Measurements from ENCODE around the gene PRTG.
A peak's percentile ranks its signal among the peaks of the same experiment; 100 is the strongest.

The PRTG gene

GRCh38 chr15:55654561-55655031 is 88.4 kb downstream of the PRTG start:
- peaks cover 19% of the 10 kb centered on the region for H3K36me3 ChIP-seq (ENCODE audit: control insufficient read depth, insufficient read depth, low read length)
- no peak overlapping the region for H3K27ac ChIP-seq (ENCODE audit: insufficient read depth, low read depth, low read length, poor library complexity, severe bottlenecking)
- 91 to 93% methylated on average over 4 of the region's 4 CpGs for WGBS, 2 experiments
- no peaks in the 10 kb centered on the region for H3K27me3 ChIP-seq (ENCODE audit: control insufficient read depth, insufficient read depth, low read length, poor library complexity, severe bottlenecking)
- no peak overlapping the region for H3K4me3 ChIP-seq (ENCODE audit: insufficient read depth, low read depth, low read length)
- H3K9me3 ChIP-seq (ENCODE audit: control insufficient read depth, low read length) = no peaks in the 10 kb centered on the region
- peaks cover 40% of the 10 kb centered on the region for H3K4me1 ChIP-seq (ENCODE audit: control insufficient read depth, insufficient read depth, low read length)

GRCh38 chr15:55652909-55653495 is 90.0 kb downstream of the PRTG start:
- WGBS, 2 experiments = 74 to 81% methylated on average over 2 of the region's 3 CpGs
- no peak overlapping the region for H3K4me3 ChIP-seq (ENCODE audit: insufficient read depth, low read depth, low read length)

GRCh38 chr15:55652359-55652758 is 90.6 kb downstream of the PRTG start:
- H3K4me1 ChIP-seq (ENCODE audit: control insufficient read depth, insufficient read depth, low read length) = peaks cover 37% of the 10 kb centered on the region
- 18 to 27% methylated on average over 7 of the region's 7 CpGs for WGBS, 2 experiments
- H3K36me3 ChIP-seq (ENCODE audit: control insufficient read depth, insufficient read depth, low read length) = peaks cover 19% of the 10 kb centered on the region
- H3K4me3 ChIP-seq (ENCODE audit: insufficient read depth, low read depth, low read length) = no peak overlapping the region
- H3K27me3 ChIP-seq (ENCODE audit: control insufficient read depth, insufficient read depth, low read length, poor library complexity, severe bottlenecking) = no peaks in the 10 kb centered on the region
- peak overlapping the region; percentile 85 for H3K27ac ChIP-seq (ENCODE audit: insufficient read depth, low read depth, low read length, poor library complexity, severe bottlenecking)
- H3K9me3 ChIP-seq (ENCODE audit: control insufficient read depth, low read length) = no peaks in the 10 kb centered on the region

More at GRCh38 chr15:55652909-55653495, 90.0 kb downstream of the PRTG start:
- Histone ChIP-seq H3K4me1 (ENCODE audit: control insufficient read depth, insufficient read depth, low read length) (peaks cover 37% of the 10 kb centered on the region), H3K27me3 (ENCODE audit: control insufficient read depth, insufficient read depth, low read length, poor library complexity, severe bottlenecking) (no peaks in the 10 kb centered on the region), H3K27ac (ENCODE audit: insufficient read depth, low read depth, low read length, poor library complexity, severe bottlenecking) (peak overlapping the region; percentile 85), H3K36me3 (ENCODE audit: control insufficient read depth, insufficient read depth, low read length) (peaks cover 16% of the 10 kb centered on the region), H3K9me3 (ENCODE audit: control insufficient read depth, low read length) (no peaks in the 10 kb centered on the region)

GRCh38 chr15:55649058-55649423 is 93.9 kb downstream of the PRTG start:
- 92 to 100% methylated on average over 1 of the region's 1 CpG for WGBS, 2 experiments
- Histone ChIP-seq H3K4me1 (ENCODE audit: control insufficient read depth, insufficient read depth, low read length) (peaks cover 27% of the 10 kb centered on the region), H3K36me3 (ENCODE audit: control insufficient read depth, insufficient read depth, low read length) (peaks cover 31% of the 10 kb centered on the region), H3K4me3 (ENCODE audit: insufficient read depth, low read depth, low read length) (no peak overlapping the region), H3K27me3 (ENCODE audit: control insufficient read depth, insufficient read depth, low read length, poor library complexity, severe bottlenecking) (no peaks in the 10 kb centered on the region), H3K27ac (ENCODE audit: insufficient read depth, low read depth, low read length, poor library complexity, severe bottlenecking) (no peak overlapping the region), H3K9me3 (ENCODE audit: control insufficient read depth, low read length) (no peaks in the 10 kb centered on the region)

- Histone ChIP-seq H3K4me3 (ENCODE audit: insufficient read depth, low read depth, low read length) (no peak overlapping the region), H3K36me3 (ENCODE audit: control insufficient read depth, insufficient read depth, low read length) (peaks cover 68% of the 10 kb centered on the region), H3K4me1 (ENCODE audit: control insufficient read depth, insufficient read depth, low read length) (no peaks in the 10 kb centered on the region), H3K27ac (ENCODE audit: insufficient read depth, low read depth, low read length, poor library complexity, severe bottlenecking) (no peak overlapping the region), H3K9me3 (ENCODE audit: control insufficient read depth, low read length) (no peaks in the 10 kb centered on the region), H3K27me3 (ENCODE audit: control insufficient read depth, insufficient read depth, low read length, poor library complexity, severe bottlenecking) (no peaks in the 10 kb centered on the region)
- 67 to 95% methylated on average over 1 of the region's 1 CpG for WGBS, 2 experiments
Observed at GRCh38 chr15:55638764-55639163, 104.2 kb downstream of the PRTG start.

- Histone ChIP-seq H3K27me3 (ENCODE audit: control insufficient read depth, insufficient read depth, low read length, poor library complexity, severe bottlenecking) (no peaks in the 10 kb centered on the region), H3K4me3 (ENCODE audit: insufficient read depth, low read depth, low read length) (no peak overlapping the region), H3K4me1 (ENCODE audit: control insufficient read depth, insufficient read depth, low read length) (no peaks in the 10 kb centered on the region), H3K36me3 (ENCODE audit: control insufficient read depth, insufficient read depth, low read length) (peaks cover 75% of the 10 kb centered on the region), H3K27ac (ENCODE audit: insufficient read depth, low read depth, low read length, poor library complexity, severe bottlenecking) (no peak overlapping the region), H3K9me3 (ENCODE audit: control insufficient read depth, low read length) (no peaks in the 10 kb centered on the region)
- 95 to 97% methylated on average over 3 of the region's 3 CpGs for WGBS, 2 experiments
Observed at GRCh38 chr15:55637086-55637485, 105.9 kb downstream of the PRTG start.

- no peaks in the 10 kb centered on the region for H3K4me1 ChIP-seq (ENCODE audit: control insufficient read depth, insufficient read depth, low read length)
- H3K27me3 ChIP-seq (ENCODE audit: control insufficient read depth, insufficient read depth, low read length, poor library complexity, severe bottlenecking) = no peaks in the 10 kb centered on the region
- no peak overlapping the region for H3K4me3 ChIP-seq (ENCODE audit: insufficient read depth, low read depth, low read length)
- H3K36me3 ChIP-seq (ENCODE audit: control insufficient read depth, insufficient read depth, low read length) = peaks cover 73% of the 10 kb centered on the region
- WGBS, 2 experiments = 93 to 100% methylated on average over 1 of the region's 1 CpG
- H3K9me3 ChIP-seq (ENCODE audit: control insufficient read depth, low read length) = no peaks in the 10 kb centered on the region
- no peak overlapping the region for H3K27ac ChIP-seq (ENCODE audit: insufficient read depth, low read depth, low read length, poor library complexity, severe bottlenecking)
Observed at GRCh38 chr15:55633731-55634130, 109.2 kb downstream of the PRTG start.

- WGBS, 2 experiments = 95 to 97% methylated on average over 2 of the region's 2 CpGs
- no peak overlapping the region for H3K27ac ChIP-seq (ENCODE audit: insufficient read depth, low read depth, low read length, poor library complexity, severe bottlenecking)
- H3K4me1 ChIP-seq (ENCODE audit: control insufficient read depth, insufficient read depth, low read length) = no peaks in the 10 kb centered on the region
- H3K36me3 ChIP-seq (ENCODE audit: control insufficient read depth, insufficient read depth, low read length) = peaks cover 74% of the 10 kb centered on the region
- no peaks in the 10 kb centered on the region for H3K9me3 ChIP-seq (ENCODE audit: control insufficient read depth, low read length)
- H3K4me3 ChIP-seq (ENCODE audit: insufficient read depth, low read depth, low read length) = no peak overlapping the region
- H3K27me3 ChIP-seq (ENCODE audit: control insufficient read depth, insufficient read depth, low read length, poor library complexity, severe bottlenecking) = no peaks in the 10 kb centered on the region
Observed at GRCh38 chr15:55632434-55632833, 110.5 kb downstream of the PRTG start.

GRCh38 chr15:55630858-55631257 is 112.1 kb downstream of the PRTG start:
- no peak overlapping the region for H3K27ac ChIP-seq (ENCODE audit: insufficient read depth, low read depth, low read length, poor library complexity, severe bottlenecking)
- H3K4me3 ChIP-seq (ENCODE audit: insufficient read depth, low read depth, low read length) = no peak overlapping the region
- 97 to 98% methylated on average over 3 of the region's 3 CpGs for WGBS, 2 experiments
- H3K27me3 ChIP-seq (ENCODE audit: control insufficient read depth, insufficient read depth, low read length, poor library complexity, severe bottlenecking) = no peaks in the 10 kb centered on the region
- no peaks in the 10 kb centered on the region for H3K9me3 ChIP-seq (ENCODE audit: control insufficient read depth, low read length)
- peaks cover 71% of the 10 kb centered on the region for H3K36me3 ChIP-seq (ENCODE audit: control insufficient read depth, insufficient read depth, low read length)
- H3K4me1 ChIP-seq (ENCODE audit: control insufficient read depth, insufficient read depth, low read length) = no peaks in the 10 kb centered on the region

- Histone ChIP-seq H3K36me3 (ENCODE audit: control insufficient read depth, insufficient read depth, low read length) (peaks cover 74% of the 10 kb centered on the region), H3K27ac (ENCODE audit: insufficient read depth, low read depth, low read length, poor library complexity, severe bottlenecking) (no peak overlapping the region), H3K4me3 (ENCODE audit: insufficient read depth, low read depth, low read length) (no peak overlapping the region), H3K27me3 (ENCODE audit: control insufficient read depth, insufficient read depth, low read length, poor library complexity, severe bottlenecking) (no peaks in the 10 kb centered on the region), H3K4me1 (ENCODE audit: control insufficient read depth, insufficient read depth, low read length) (no peaks in the 10 kb centered on the region), H3K9me3 (ENCODE audit: control insufficient read depth, low read length) (no peaks in the 10 kb centered on the region)
- 95 to 98% methylated on average over 2 of the region's 2 CpGs for WGBS, 2 experiments
Observed at GRCh38 chr15:55628369-55628730, 114.6 kb downstream of the PRTG start.

Data from ectodermal cell (in vitro differentiated cells).